H1 (cell line): ENCODE results near the gene LRP5. TPM values are rescaled to one million over a fixed set of nuclear protein-coding genes. Genes with fewer than 3 reads are reported as not detected.

Experiments used
- CTCF ChIA-PET: fragments of 300-600 bp; sonication (Branson Sonifier 250); formaldehyde crosslinking; loops from one replicate; lab custom pipeline; 2021; ENCODE audit not compliant: partially characterized antibody; lab: Charles Lee
- POLR2A ChIA-PET: fragments of 300-600 bp; sonication (Branson Sonifier 250); formaldehyde crosslinking; loops from one replicate; lab custom pipeline; 2021; ENCODE audit warnings: inconsistent platforms; ENCODE audit not compliant: partially characterized antibody; lab: Charles Lee
- DNase-seq, 2 experiments: peaks; one replicate each; pipeline versions ENCODE4 v3.0.0 to v3.0.0-alpha.2; 2010 to 2022; ENCODE audit warnings: low spot score in 2 of 2, low read depth in 1 of 2, mixed read lengths in 1 of 2
- FAIRE-seq: peaks from 2 replicates; lab custom pipeline; 2011; peaks lifted over from hg19 to GRCh38; lab: Jason Lieb, UNC
- H2AFZ ChIP-seq: 2 replicates; pipeline ENCODE4 v1.8.1; 2012; ENCODE audit warnings: low read length, inconsistent platforms
- H2AK5ac ChIP-seq: 2 replicates; pipeline ENCODE4 v1.6.1; 2013; ENCODE audit warnings: low read depth, low read length
- H2BK120ac ChIP-seq: replicated peaks from 2 replicates; pipeline ENCODE3; 2013; ENCODE audit warnings: low read depth, low read length, inconsistent platforms
- H2BK12ac ChIP-seq: 2 replicates; pipeline ENCODE4 v1.6.1; 2013; ENCODE audit warnings: low read depth, low read length
- H2BK15ac ChIP-seq: 2 replicates; pipeline ENCODE4 v1.6.1; 2013; ENCODE audit warnings: low read length
- H2BK20ac ChIP-seq: 2 replicates; pipeline ENCODE4 v1.6.1; 2013; ENCODE audit warnings: low read length
- H2BK5ac ChIP-seq: 2 replicates; pipeline ENCODE4 v1.6.1; 2013; ENCODE audit warnings: low read depth, low read length
- H3K14ac ChIP-seq: 2 replicates; pipeline ENCODE4 v1.6.1; 2013; ENCODE audit warnings: inconsistent platforms; ENCODE audit not compliant: insufficient read length
- H3K18ac ChIP-seq: 2 replicates; pipeline ENCODE4 v1.6.1; 2013; ENCODE audit warnings: low read length; ENCODE audit errors: extremely low read depth
- H3K23ac ChIP-seq: 2 replicates; pipeline ENCODE4 v1.6.1; 2013; ENCODE audit warnings: inconsistent platforms; ENCODE audit not compliant: insufficient read length
- H3K23me2 ChIP-seq: 2 replicates; pipeline ENCODE4 v1.6.1; 2013; ENCODE audit warnings: low read depth, low read length
- H3K27ac ChIP-seq: 2 replicates; pipeline ENCODE4 v1.6.1; 2011; ENCODE audit warnings: low read depth, low read length, inconsistent platforms
- H3K27me3 ChIP-seq, 4 experiments: replicated peaks in 1 of 4; 1 replicate in 1 of 4; 2 replicates in 3 of 4; pipeline versions ENCODE4 v1.6.1 to v1.8.1; 2011 to 2013; ENCODE audit warnings: low read length in 3 of 4, mild to moderate bottlenecking in 3 of 4, inconsistent platforms in 2 of 4, mixed read lengths in 2 of 4, moderate library complexity in 1 of 4; ENCODE audit not compliant: control insufficient read depth in 3 of 4, insufficient read depth in 3 of 4; ENCODE audit errors: extremely low read depth in 1 of 4
- H3K36me3 ChIP-seq, 4 experiments: 2 replicates each; pipeline versions ENCODE4 v1.6.1 to v1.8.1; 2011 to 2013; ENCODE audit warnings: mild to moderate bottlenecking in 4 of 4, low read length in 3 of 4, moderate library complexity in 2 of 4, control low read depth in 1 of 4, inconsistent platforms in 1 of 4; ENCODE audit not compliant: insufficient read depth in 4 of 4, control insufficient read depth in 2 of 4
- H3K4ac ChIP-seq: replicated peaks from 2 replicates; pipeline ENCODE3; 2013; ENCODE audit warnings: low read length, low read depth, mixed read lengths, inconsistent platforms; ENCODE audit not compliant: insufficient read length
- H3K4me1 ChIP-seq, 4 experiments: replicated peaks in 1 of 4; 1 replicate in 1 of 4; 2 replicates in 3 of 4; pipeline versions ENCODE4 v1.6.1 to v1.8.1; 2011 to 2013; ENCODE audit warnings: low read length in 3 of 4, inconsistent platforms in 2 of 4, mixed read lengths in 1 of 4; ENCODE audit not compliant: insufficient read depth in 4 of 4, control insufficient read depth in 3 of 4
- H3K4me2 ChIP-seq, 2 experiments: 2 replicates each; pipeline versions ENCODE4 v1.6.1 to v1.8.1; 2011 to 2013; ENCODE audit warnings: low read depth in 2 of 2, low read length in 2 of 2, control low read depth in 1 of 2, inconsistent platforms in 1 of 2, mild to moderate bottlenecking in 1 of 2; ENCODE audit not compliant: insufficient read depth in 1 of 2
- H3K4me3 ChIP-seq, 4 experiments: fragments of 200-600, 300-600 bp in 1 of 4; sonication (generic), shearing (Covaris generic), sonication (Bioruptor Twin) in 1 of 4; 2 replicates each; pipeline versions ENCODE4 v1.5.1 to v1.8.1; 2011 to 2016; ENCODE audit warnings: low read length in 4 of 4, low read depth in 3 of 4, control low read depth in 2 of 4, inconsistent platforms in 2 of 4, mild to moderate bottlenecking in 2 of 4, mixed read lengths in 1 of 4, moderate library complexity in 1 of 4; ENCODE audit not compliant: insufficient read depth in 2 of 4; ENCODE audit errors: extremely low read depth in 1 of 4
- H3K56ac ChIP-seq: replicated peaks from 2 replicates; pipeline ENCODE3; 2013; ENCODE audit warnings: low read depth, mild to moderate bottlenecking, mixed read lengths, low read length, inconsistent platforms; ENCODE audit not compliant: insufficient read length
- H3K79me1 ChIP-seq: 2 replicates; pipeline ENCODE4 v1.6.1; 2013; ENCODE audit warnings: low read depth, low read length, control low read depth
- H3K79me2 ChIP-seq, 2 experiments: 2 replicates each; pipeline versions ENCODE4 v1.6.1 to v1.8.1; 2012 to 2013; ENCODE audit warnings: low read length in 2 of 2, mild to moderate bottlenecking in 2 of 2, inconsistent platforms in 1 of 2; ENCODE audit not compliant: insufficient read depth in 2 of 2, control insufficient read depth in 1 of 2
- H3K9ac ChIP-seq, 4 experiments: replicated peaks in 1 of 4; 1 replicate in 1 of 4; 2 replicates in 3 of 4; pipeline versions ENCODE4 v1.6.1 to v1.8.1; 2011 to 2013; ENCODE audit warnings: low read depth in 3 of 4, low read length in 3 of 4, control low read depth in 2 of 4, mild to moderate bottlenecking in 2 of 4, moderate library complexity in 2 of 4, inconsistent platforms in 1 of 4; ENCODE audit errors: extremely low read depth in 1 of 4
- H3K9me3 ChIP-seq, 2 experiments: 2 replicates each; pipeline versions ENCODE4 v1.6.1 to v1.8.1; 2012 to 2013; ENCODE audit warnings: mild to moderate bottlenecking in 2 of 2, moderate library complexity in 2 of 2, control low read depth in 1 of 2, inconsistent platforms in 1 of 2, low read depth in 1 of 2, low read length in 1 of 2, mixed read lengths in 1 of 2; ENCODE audit not compliant: insufficient read depth in 2 of 2
- H4K20me1 ChIP-seq, 2 experiments: replicated peaks in 1 of 2; 2 replicates each; pipeline versions ENCODE3 to v1.8.1; 2011 to 2013; ENCODE audit warnings: inconsistent platforms in 2 of 2, low read length in 2 of 2, mild to moderate bottlenecking in 1 of 2; ENCODE audit not compliant: insufficient read depth in 2 of 2, control insufficient read depth in 1 of 2
- H4K5ac ChIP-seq: 2 replicates; pipeline ENCODE4 v1.6.1; 2013; ENCODE audit warnings: low read length, low read depth, mixed read lengths, inconsistent platforms; ENCODE audit not compliant: insufficient read length
- H4K8ac ChIP-seq: 2 replicates; pipeline ENCODE4 v1.8.0; 2013; ENCODE audit warnings: mild to moderate bottlenecking, moderate library complexity, low read length, inconsistent platforms; ENCODE audit not compliant: insufficient read depth; ENCODE audit errors: extremely low read depth
- H4K91ac ChIP-seq: replicated peaks from 2 replicates; pipeline ENCODE3; 2013; ENCODE audit warnings: low read length, mixed read lengths, inconsistent platforms; ENCODE audit not compliant: insufficient read length
- CEBPB ChIP-seq: IDR thresholded peaks from 2 replicates; pipeline ENCODE4 v1.6.1; 2012; ENCODE audit warnings: low read depth, low read length
- GABPA ChIP-seq: IDR thresholded peaks from 2 replicates; pipeline ENCODE4 v1.6.1; 2011; ENCODE audit warnings: mild to moderate bottlenecking, low read length, moderate library complexity, borderline replicate concordance; ENCODE audit not compliant: insufficient read depth
- SIX5 ChIP-seq: IDR thresholded peaks from 2 replicates; pipeline ENCODE4 v1.6.1; 2011; ENCODE audit warnings: mild to moderate bottlenecking, low read depth, low read length
- TBP ChIP-seq: IDR thresholded peaks from 2 replicates; pipeline ENCODE4 v1.6.1; 2011; ENCODE audit warnings: low read depth, low read length, improper control_type of control experiment
- YY1 ChIP-seq: IDR thresholded peaks from 2 replicates; pipeline ENCODE4 v1.6.1; 2011; ENCODE audit warnings: low read depth, mild to moderate bottlenecking, low read length
- WGBS, 2 experiments: shearing (Covaris generic) in 1 of 2; methylation state at CpG; one replicate each; pipeline versions ENCODE4 v1.1.6 to v1.1.7; 2013 to 2015; ENCODE audit warnings: low lambda C conversion rate in 2 of 2, mixed read lengths in 2 of 2, inconsistent platforms in 1 of 2, low coverage in 1 of 2, missing lambda C conversion rate in 1 of 2; ENCODE audit not compliant: insufficient replicate concordance in 2 of 2, insufficient coverage in 1 of 2, insufficient read length in 1 of 2; ENCODE audit errors: extremely low coverage in 1 of 2, missing lambda C conversion rate in 1 of 2; 5-methylcytosine and 5-hydroxymethylcytosine counted together
- polyA plus RNA-seq, 7 experiments: library from polyadenylated mRNA; depleted of rRNA in 3 of 7; stranded (reverse) in 5 of 7; unstranded in 2 of 7; fragments of >200 nt in 5 of 7; fragments of 200-250 nt in 2 of 7; gene quantifications; 1 replicate in 5 of 7; 2 replicates in 1 of 7; 4 replicates in 1 of 7; pipeline versions ENCODE4 v1.2.1 to v1.2.3, GENCODE V29; 2011 to 2013; ENCODE audit warnings: missing spikeins in 2 of 7, mixed read lengths in 2 of 7
- total RNA-seq: library from RNA; stranded (reverse); fragmentation: NEBNext Ultra II Directional; extraction: Animal tissue kit (Norgen Biotek cat#: 25700); gene quantifications from 2 replicates; pipeline ENCODE4 v1.2.1, GENCODE V29; 2021

The LRP5 gene
- total and polyA plus RNA-seq, 2 of the 8 experiments (the other 6 are each of a cell fraction or from before 2014, with no cell fraction given): 19.0 to 38.9 TPM

- no peak overlapping the region for H2BK12ac ChIP-seq
- no peak overlapping the region for H2BK120ac ChIP-seq
- H3K79me2 ChIP-seq: peaks cover 74 to 99% of the 10 kb centered on the region in 2 experiments
- H3K14ac ChIP-seq: no peak overlapping the region
- no peak overlapping the region for H3K18ac ChIP-seq
- H2BK5ac ChIP-seq: no peak overlapping the region
- FAIRE-seq (no peak), DNase-seq (no peak)
- H4K20me1 ChIP-seq: peaks cover 23 to 28% of the 10 kb centered on the region in 2 experiments
- H3K4ac ChIP-seq: no peak overlapping the region
- 87% methylated on average over 3 of the region's 3 CpGs; no CpG with 5 or more reads in 1 of the 2 experiments for WGBS, 2 experiments
- H3K4me2 ChIP-seq: no peak overlapping the region
- 0 out of 2 replicates have a peak, but pooled peaks cover 2% of the 10 kb centered on the region for H3K79me1 ChIP-seq
- no peak overlapping the region for H4K8ac ChIP-seq
- no peak overlapping the region for H4K91ac ChIP-seq
- no peak overlapping the region for H4K5ac ChIP-seq
- no peak overlapping the region for H2AK5ac ChIP-seq
- no peak overlapping the region for H3K56ac ChIP-seq
- H3K27me3 ChIP-seq: no peaks in the 10 kb centered on the region
- H3K27ac ChIP-seq: no peak overlapping the region
- POLR2A ChIA-PET: interaction anchor here (1.0 to 1.2 kb wide), 3 partner anchors 10 to 63 kb away, joined by 3 to 4 read pairs (median 3); no protein-coding TSS in a partner anchor
- H2BK15ac ChIP-seq: no peak overlapping the region
- no peak overlapping the region for H2BK20ac ChIP-seq
- H3K4me3 ChIP-seq: no peak overlapping the region
- H3K23me2 ChIP-seq: no peaks in the 10 kb centered on the region
- peaks cover 0 to 4% (median 0%) of the 10 kb centered on the region in 4 experiments; a peak in 3 of 8 replicates for H3K36me3 ChIP-seq
- H2AFZ ChIP-seq: no peak overlapping the region
- no peak overlapping the region for H3K23ac ChIP-seq
- peaks cover 0 to 3% of the 10 kb centered on the region in 2 experiments; a peak in 1 of 4 replicates for H3K9me3 ChIP-seq
- H3K9ac ChIP-seq: no peak overlapping the region; a peak in 1 of 7 replicates
- H3K4me1 ChIP-seq: no peaks in the 10 kb centered on the region
- CTCF ChIA-PET: interaction anchor here (1.0 kb wide), 1 partner anchor 308 kb away, joined by 3 read pairs; no protein-coding TSS in a partner anchor
- no peak for TF ChIP-seq TBP
- no peak for TF ChIP-seq GABPA
- no peak for TF ChIP-seq CEBPB
- TF ChIP-seq YY1: peak; percentile 22; the same call in 1 of the 2 replicates
- no peak for TF ChIP-seq SIX5
Observed at GRCh38 chr11:68480852-68481510, 168.6 kb downstream of the LRP5 start.
